Panc1 (cell line): ENCODE measurements around the gene RPS15. TPM values are rescaled to one million over a fixed set of nuclear protein-coding genes. Genes with fewer than 3 reads are reported as not detected.

Source experiments
- total RNA-seq: library from RNA; stranded (reverse); gene quantifications from one replicate; pipeline ENCODE4 v1.2.1, GENCODE V29; 2021; ENCODE audit not compliant: unreplicated experiment

The RPS15 gene
- total RNA-seq, 1 experiment from 2014 or later = 1,067 TPM

Other genes starting within 250 kb of the RPS15 start
- gene STK11, start 232.6 kb upstream of the RPS15 start, total RNA-seq = 116 TPM
- gene CBARP, start 200.4 kb upstream of the RPS15 start, total RNA-seq = 14.5 TPM
- gene ATP5F1D, start 196.6 kb upstream of the RPS15 start, total RNA-seq = 218 TPM
- gene MIDN, start 189.8 kb upstream of the RPS15 start, total RNA-seq = 118 TPM
- gene CIRBP, start 169.1 kb upstream of the RPS15 start, total RNA-seq = 66.6 TPM
- gene FAM174C, start 162.9 kb upstream of the RPS15 start, total RNA-seq = 133 TPM
- gene EFNA2, start 152.5 kb upstream of the RPS15 start, total RNA-seq = 7.8 TPM
- gene NDUFS7, start 54.5 kb upstream of the RPS15 start, total RNA-seq = 73.0 TPM
- 21.2 TPM for gene GAMT, start 36.9 kb upstream of the RPS15 start, total RNA-seq
- gene DAZAP1, start 30.8 kb upstream of the RPS15 start, total RNA-seq = 195 TPM
- 11.9 TPM for gene APC2, start 11.7 kb downstream of the RPS15 start, total RNA-seq
- 34.7 TPM for gene C19orf25, start 40.8 kb downstream of the RPS15 start, total RNA-seq
- gene PCSK4, start 52.0 kb downstream of the RPS15 start, total RNA-seq = 9.9 TPM
- 9.2 TPM for gene REEP6, start 52.8 kb downstream of the RPS15 start, total RNA-seq
- 20.6 TPM for gene ADAMTSL5, start 74.6 kb downstream of the RPS15 start, total RNA-seq
- gene PLK5, start 85.7 kb downstream of the RPS15 start, total RNA-seq = not detected
- gene MEX3D, start 129.9 kb downstream of the RPS15 start, total RNA-seq = 73.7 TPM
- gene MBD3, start 154.5 kb downstream of the RPS15 start, total RNA-seq = 139 TPM
- 300 TPM for gene UQCR11, start 167.1 kb downstream of the RPS15 start, total RNA-seq
- gene TCF3, start 214.2 kb downstream of the RPS15 start, total RNA-seq = 175 TPM